Endothelial cell of umbilical vein (primary cell): ENCODE measurements around the gene TMCC3. TPM values are rescaled to one million over a fixed set of nuclear protein-coding genes. Genes with fewer than 3 reads are reported as not detected.

Experiments
- BruUV-seq: library from RNA; stranded (reverse); fragments of 400-500 nt; replicated peaks from 2 replicates; lab custom pipeline; 2021; lab: Mats Ljungman, UMichigan
- CTCF ChIA-PET: fragments of 300-600, 350-600 bp; sonication (Branson Sonifier 250); formaldehyde crosslinking; loops from one replicate; lab custom pipeline; 2021; ENCODE audit warnings: antibody characterized with exemption, inconsistent platforms; lab: Charles Lee
- POLR2A ChIA-PET: fragments of 300-600, 350-600 bp; sonication (Branson Sonifier 250); formaldehyde crosslinking; loops from one replicate; lab custom pipeline; 2021; ENCODE audit warnings: antibody characterized with exemption, inconsistent platforms; lab: Charles Lee
- DNase-seq: peaks from one replicate; pipeline ENCODE4 v3.0.0-alpha.2; 2011; ENCODE audit warnings: low read depth, low spot score
- FAIRE-seq: peaks from 2 replicates; lab custom pipeline; 2011; peaks lifted over from hg19 to GRCh38; lab: Jason Lieb, UNC
- H2AFZ ChIP-seq: 2 replicates; pipeline ENCODE4 v1.6.0; 2012; ENCODE audit warnings: low read depth, low read length, control low read depth, inconsistent platforms
- H3K27ac ChIP-seq: 2 replicates; pipeline ENCODE4 v1.5.1; 2011; ENCODE audit warnings: low read depth, mild to moderate bottlenecking, control low read depth, low read length, moderate library complexity; ENCODE audit not compliant: insufficient read depth
- H3K27me3 ChIP-seq, 2 experiments: 2 replicates each; pipeline versions ENCODE4 v1.6.0 to v1.6.1; 2011; ENCODE audit warnings: low read length in 2 of 2, mixed read lengths in 1 of 2; ENCODE audit not compliant: control insufficient read depth in 2 of 2, insufficient read depth in 2 of 2
- H3K36me3 ChIP-seq, 2 experiments: 2 replicates in 1 of 2; 3 replicates in 1 of 2; pipeline ENCODE4 v1.5.1; 2011; ENCODE audit warnings: low read length in 2 of 2, mild to moderate bottlenecking in 1 of 2, moderate library complexity in 1 of 2; ENCODE audit not compliant: control insufficient read depth in 2 of 2, insufficient read depth in 2 of 2; ENCODE audit errors: extremely low read depth in 1 of 2
- H3K4me1 ChIP-seq: 3 replicates; pipeline ENCODE4 v1.5.1; 2011; ENCODE audit warnings: mild to moderate bottlenecking, low read length; ENCODE audit not compliant: control insufficient read depth, insufficient read depth; ENCODE audit errors: extremely low read depth
- H3K4me2 ChIP-seq: 2 replicates; pipeline ENCODE4 v1.6.1; 2011; ENCODE audit warnings: low read length, control low read depth, mixed read lengths; ENCODE audit not compliant: insufficient read depth
- H3K4me3 ChIP-seq, 3 experiments: fragments of 200-600 bp in 1 of 3; sonication (generic), shearing (Covaris generic) in 1 of 3; replicated peaks in 1 of 3; 2 replicates each; pipeline ENCODE4 v1.5.1; 2011 to 2016; ENCODE audit warnings: control low read depth in 3 of 3, low read length in 3 of 3, mild to moderate bottlenecking in 2 of 3, inconsistent platforms in 1 of 3, low read depth in 1 of 3, moderate library complexity in 1 of 3; ENCODE audit not compliant: insufficient read depth in 1 of 3
- H3K79me2 ChIP-seq: 2 replicates; pipeline ENCODE4 v1.6.0; 2012; ENCODE audit warnings: low read length, inconsistent platforms; ENCODE audit not compliant: control insufficient read depth, insufficient read depth
- H3K9ac ChIP-seq: replicated peaks from 2 replicates; pipeline ENCODE3; 2011; ENCODE audit warnings: low read length, control low read depth; ENCODE audit not compliant: insufficient read depth; ENCODE audit errors: extremely low read depth
- H3K9me1 ChIP-seq: replicated peaks from 3 replicates; pipeline ENCODE4 v1.6.0; 2011; ENCODE audit warnings: mild to moderate bottlenecking, low read length; ENCODE audit not compliant: control insufficient read depth, insufficient read depth; ENCODE audit errors: extremely low read depth
- H3K9me3 ChIP-seq: replicated peaks from 2 replicates; pipeline ENCODE4 v1.5.1; 2012; ENCODE audit warnings: low read length, inconsistent platforms; ENCODE audit not compliant: control insufficient read depth, insufficient read depth
- H4K20me1 ChIP-seq: replicated peaks from 2 replicates; pipeline ENCODE3; 2011; ENCODE audit warnings: mild to moderate bottlenecking, low read length; ENCODE audit not compliant: control insufficient read depth, insufficient read depth; ENCODE audit errors: extremely low read depth
- CTCF ChIP-seq, 2 donors: IDR thresholded peaks; 1 replicate in 1 of 2; 2 replicates in 1 of 2; pipeline ENCODE4 v1.5.1; 2011; ENCODE audit warnings: low read length in 2 of 2, mild to moderate bottlenecking in 2 of 2, moderate library complexity in 2 of 2, control low read depth in 1 of 2, inconsistent platforms in 1 of 2, low read depth in 1 of 2; ENCODE audit not compliant: insufficient read depth in 1 of 2; ENCODE audit errors: extremely low read depth in 1 of 2
- EZH2 ChIP-seq: IDR thresholded peaks from 2 replicates; pipeline ENCODE4 v1.6.1; 2012; ENCODE audit warnings: borderline replicate concordance, low read depth, mild to moderate bottlenecking, moderate library complexity, low read length, inconsistent platforms; ENCODE audit not compliant: severe bottlenecking
- FOS ChIP-seq: IDR thresholded peaks from 2 replicates; pipeline ENCODE4 v1.6.1; 2011; ENCODE audit warnings: mild to moderate bottlenecking, low read length, moderate library complexity, borderline replicate concordance; ENCODE audit not compliant: insufficient read depth
- GATA2 ChIP-seq: IDR thresholded peaks from 2 replicates; pipeline ENCODE4 v1.7.0; 2011; ENCODE audit warnings: low read depth, mild to moderate bottlenecking, moderate library complexity, mixed read lengths, low read length; ENCODE audit not compliant: insufficient read length, insufficient read depth
- JUN ChIP-seq: IDR thresholded peaks from 2 replicates; pipeline ENCODE4 v1.6.1; 2011; ENCODE audit warnings: borderline replicate concordance, low read depth; ENCODE audit not compliant: insufficient read length, insufficient read depth
- MAX ChIP-seq: IDR thresholded peaks from 2 replicates; pipeline ENCODE4 v1.6.1; 2011; ENCODE audit not compliant: insufficient read depth, insufficient read length
- MYC ChIP-seq: IDR thresholded peaks from one replicate; pipeline ENCODE4 v1.6.1; 2011; ENCODE audit warnings: mild to moderate bottlenecking, low read depth, low read length
- POLR2A ChIP-seq: IDR thresholded peaks from 2 replicates; pipeline ENCODE4 v1.6.1; 2012; ENCODE audit warnings: low read depth, mild to moderate bottlenecking, control low read depth, low read length
- POLR2AphosphoS5 ChIP-seq: IDR thresholded peaks from 2 replicates; pipeline ENCODE4 v1.6.1; 2012; ENCODE audit warnings: low read depth, mild to moderate bottlenecking, control low read depth, low read length, moderate library complexity; ENCODE audit not compliant: insufficient read depth
- dilution Hi-C: fragments of 300-500 bp; cut with MboI; formaldehyde crosslinking; loops from one replicate; pipeline ENCODE4 v1.15.0; 2019; ENCODE audit warnings: low sequenced_read_pairs; ENCODE audit not compliant: extremely low pct_ligation_motif_present
- intact Hi-C: fragments of 100-400 bp; cut with micrococcal nuclease; formaldehyde crosslinking; loops from one replicate; pipeline ENCODE4 v1.10.0; 2022
- polyA plus RNA-seq, 4 experiments: library from polyadenylated mRNA; depleted of rRNA in 3 of 4; stranded (reverse) in 3 of 4; unstranded in 1 of 4; fragments of >200 nt; gene quantifications; 2 replicates each; pipeline versions ENCODE4 v1.2.1 to v1.2.3, GENCODE V29; 2011 to 2012; ENCODE audit warnings: missing spikeins in 1 of 4
- total RNA-seq: library from RNA; stranded (reverse); gene quantifications from 2 replicates; pipeline ENCODE4 v1.2.3, GENCODE V29; 2021

The TMCC3 gene
- total and polyA plus RNA-seq, 2 donors (not counting 3 experiments of a cell fraction or from before 2014, with no cell fraction given), result 13.5 to 30.4 TPM

- peak; percentile 67 for FAIRE-seq
- Histone ChIP-seq H3K27ac (peak overlapping the region; percentile 38), H4K20me1 (no peaks in the 10 kb centered on the region), H3K9ac (peak overlapping the region; percentile 41), H2AFZ (peak overlapping the region; percentile 63), H3K36me3 (no peaks in the 10 kb centered on the region), H3K4me2 (peak overlapping the region; percentile 78), H3K9me1 (no peaks in the 10 kb centered on the region), H3K27me3 (no peaks in the 10 kb centered on the region), H3K79me2 (peaks cover 58% of the 10 kb centered on the region), H3K4me1 (peaks cover 36% of the 10 kb centered on the region), H3K4me3 (peak overlapping the region in 1 of 3 experiments; percentile 10), H3K9me3 (no peaks in the 10 kb centered on the region)
- POLR2A ChIA-PET, result no interaction called here
- CTCF ChIA-PET, result interaction anchor here (0.6 to 2.1 kb wide), 6 partner anchors 11 to 919 kb away, joined by 3 to 10 read pairs (median 3); no protein-coding TSS in a partner anchor
- TF ChIP-seq POLR2A, result no peak
- no peak for TF ChIP-seq EZH2
- TF ChIP-seq FOS, result peak; percentile 48
- intact Hi-C loops (loop anchor here (2.0 kb wide), 1 partner anchor 23 kb away; no protein-coding TSS in a partner anchor), dilution Hi-C loops (no loop called here)
- TSS peak; percentile 10 for BruUV-seq
- DNase-seq, result peak; percentile 69
These were observed 34.8 kb downstream of the TMCC3 start for GRCh38 chr12:94615260-94616181.

GRCh38 chr12:94614288-94614721, 36.1 kb downstream of the TMCC3 start:
- no peak for DNase-seq
- Histone ChIP-seq H3K9me3 (no peaks in the 10 kb centered on the region), H3K9ac (no peak overlapping the region), H2AFZ (no peak overlapping the region), H3K79me2 (peaks cover 56% of the 10 kb centered on the region), H3K4me1 (peaks cover 33% of the 10 kb centered on the region), H3K27me3 (no peaks in the 10 kb centered on the region), H3K4me2 (no peak overlapping the region), H4K20me1 (no peaks in the 10 kb centered on the region), H3K27ac (no peak overlapping the region), H3K36me3 (no peaks in the 10 kb centered on the region), H3K4me3 (no peak overlapping the region), H3K9me1 (no peaks in the 10 kb centered on the region)
- intact Hi-C loops, result loop anchor here (2.0 kb wide), 1 partner anchor 22 kb away; no protein-coding TSS in a partner anchor
- ChIA-PET POLR2A (no interaction called here), CTCF (interaction anchor here (2.1 kb wide), 1 partner anchor 10 kb away, joined by 10 read pairs; no protein-coding TSS in a partner anchor)
- no TSS peak for BruUV-seq
- no peak for FAIRE-seq
- dilution Hi-C loops, result no loop called here
- no peak for TF ChIP-seq MYC
- no peak for TF ChIP-seq POLR2AphosphoS5
- no peak for TF ChIP-seq JUN
- no peak for TF ChIP-seq MAX
- TF ChIP-seq FOS, result no peak
- no peak for TF ChIP-seq EZH2
- TF ChIP-seq POLR2A, result no peak
- no peak for TF ChIP-seq CTCF (IDR thresholded peaks at IDR 0.05; ENCODE audit: extremely low read depth in 1 of 2, insufficient read depth in 1 of 2, low read depth in 1 of 2, low read length in 2 of 2)
- no peak for TF ChIP-seq GATA2
